MM.1S (cell line): ENCODE measurements around the gene CYS1.

Experiments
- EZH2 ChIP-seq: fragments of 300-600 bp; sonication (generic); optimal IDR thresholded peaks from 2 replicates; pipeline ENCODE3; 2017; ENCODE audit warnings: low read depth, mild to moderate bottlenecking, antibody characterized with exemption, low read length, mixed read lengths
- EZH2phosphoT487 ChIP-seq: fragments of 300-600 bp; sonication (generic); IDR thresholded peaks from 2 replicates; pipeline ENCODE4 v1.6.1; 2018; ENCODE audit warnings: antibody characterized with exemption, low read length
- TF ChIP-seq, protein P1 (sequence below): fragments of 300-600 bp; sonication (generic); IDR thresholded peaks from 2 replicates; pipeline ENCODE4 v1.5.1; 2016; ENCODE audit warnings: antibody characterized with exemption, low read length, mixed read lengths

GRCh38 chr2:10054424-10054823 lies 25.8 kb downstream of the CYS1 start:
- TF ChIP-seq, protein P1, sequence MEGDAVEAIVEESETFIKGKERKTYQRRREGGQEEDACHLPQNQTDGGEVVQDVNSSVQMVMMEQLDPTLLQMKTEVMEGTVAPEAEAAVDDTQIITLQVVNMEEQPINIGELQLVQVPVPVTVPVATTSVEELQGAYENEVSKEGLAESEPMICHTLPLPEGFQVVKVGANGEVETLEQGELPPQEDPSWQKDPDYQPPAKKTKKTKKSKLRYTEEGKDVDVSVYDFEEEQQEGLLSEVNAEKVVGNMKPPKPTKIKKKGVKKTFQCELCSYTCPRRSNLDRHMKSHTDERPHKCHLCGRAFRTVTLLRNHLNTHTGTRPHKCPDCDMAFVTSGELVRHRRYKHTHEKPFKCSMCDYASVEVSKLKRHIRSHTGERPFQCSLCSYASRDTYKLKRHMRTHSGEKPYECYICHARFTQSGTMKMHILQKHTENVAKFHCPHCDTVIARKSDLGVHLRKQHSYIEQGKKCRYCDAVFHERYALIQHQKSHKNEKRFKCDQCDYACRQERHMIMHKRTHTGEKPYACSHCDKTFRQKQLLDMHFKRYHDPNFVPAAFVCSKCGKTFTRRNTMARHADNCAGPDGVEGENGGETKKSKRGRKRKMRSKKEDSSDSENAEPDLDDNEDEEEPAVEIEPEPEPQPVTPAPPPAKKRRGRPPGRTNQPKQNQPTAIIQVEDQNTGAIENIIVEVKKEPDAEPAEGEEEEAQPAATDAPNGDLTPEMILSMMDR, result no peak
- TF ChIP-seq EZH2 (no peak), EZH2phosphoT487 (no peak)
